Measurements from ENCODE around the gene GRID2.

The GRID2 gene

GRCh38 chr4:93396272-93396671 lies 1092.5 kb downstream of the GRID2 start:
- Histone ChIP-seq H2BK120ac (ENCODE audit: low read depth, low read length) (no peak overlapping the region), H4K91ac (ENCODE audit: low read depth, low read length, poor library complexity) (no peak overlapping the region), H3K14ac (ENCODE audit: low read length) (no peak overlapping the region), H2BK15ac (ENCODE audit: low read length) (no peak overlapping the region), H3K27ac (replicated peaks; ENCODE audit: low read length) (no peak overlapping the region), H3K79me1 (ENCODE audit: low read depth, low read length) (no peaks in the 10 kb centered on the region), H3K9me3 (replicated peaks in 1 of 2; ENCODE audit: control insufficient read depth in 2 of 2, insufficient read depth in 1 of 2, low read depth in 1 of 2, low read length in 2 of 2) (no peaks in the 10 kb centered on the region), H4K8ac (ENCODE audit: low read depth, low read length) (no peak overlapping the region), H3K27me3 (ENCODE audit: control insufficient read depth in 3 of 3, insufficient read depth in 3 of 3, low read depth in 1 of 3, low read length in 3 of 3) (no peaks in the 10 kb centered on the region), H3K9ac (ENCODE audit: low read depth, low read length, poor library complexity) (no peak overlapping the region), H2AK5ac (ENCODE audit: low read depth, low read length) (no peak overlapping the region), H3K23ac (ENCODE audit: low read depth, low read length, poor library complexity) (no peak overlapping the region), H3K36me3 (replicated peaks in 1 of 2; ENCODE audit: control insufficient read depth in 2 of 2, insufficient read depth in 2 of 2, low read length in 2 of 2) (no peaks in the 10 kb centered on the region), H2BK5ac (ENCODE audit: low read length) (no peak overlapping the region), H3K4ac (ENCODE audit: low read length) (no peak overlapping the region), H2BK12ac (ENCODE audit: low read length) (no peak overlapping the region), H3K4me2 (ENCODE audit: insufficient read depth, low read length, poor library complexity, severe bottlenecking) (no peak overlapping the region), H2AFZ (ENCODE audit: low read length) (no peak overlapping the region), H3K18ac (ENCODE audit: low read length) (no peak overlapping the region), H3K4me1 (ENCODE audit: control insufficient read depth in 2 of 2, insufficient read depth in 1 of 2, low read depth in 1 of 2, low read length in 2 of 2) (peaks cover 0 to 2% of the 10 kb centered on the region in 2 donors), H3K4me3 (ENCODE audit: low read length in 2 of 2) (no peak overlapping the region)
- no CpG with 5 or more reads among the region's 1 CpG for WGBS, 2 donors (ENCODE audit: extremely low coverage in 2 of 2, insufficient read length in 2 of 2, insufficient replicate concordance in 1 of 2)
- no peak for DNase-seq (ENCODE audit: low spot score)

- no CpG with 5 or more reads among the region's 1 CpG for WGBS, 2 donors (ENCODE audit: extremely low coverage in 2 of 2, insufficient read length in 2 of 2, insufficient replicate concordance in 1 of 2)
- Histone ChIP-seq H3K4me3 (ENCODE audit: low read length in 2 of 2) (no peak overlapping the region), H2BK120ac (ENCODE audit: low read depth, low read length) (no peak overlapping the region), H3K27me3 (ENCODE audit: control insufficient read depth in 3 of 3, insufficient read depth in 3 of 3, low read depth in 1 of 3, low read length in 3 of 3) (no peaks in the 10 kb centered on the region), H2AK5ac (ENCODE audit: low read depth, low read length) (no peak overlapping the region), H2BK5ac (ENCODE audit: low read length) (no peak overlapping the region), H3K14ac (ENCODE audit: low read length) (no peak overlapping the region), H3K4me2 (ENCODE audit: insufficient read depth, low read length, poor library complexity, severe bottlenecking) (no peak overlapping the region), H3K27ac (replicated peaks; ENCODE audit: low read length) (no peak overlapping the region), H2BK15ac (ENCODE audit: low read length) (no peak overlapping the region), H2AFZ (ENCODE audit: low read length) (no peak overlapping the region), H3K79me1 (ENCODE audit: low read depth, low read length) (no peaks in the 10 kb centered on the region), H4K8ac (ENCODE audit: low read depth, low read length) (no peak overlapping the region), H2BK12ac (ENCODE audit: low read length) (no peak overlapping the region), H3K4ac (ENCODE audit: low read length) (no peak overlapping the region), H3K4me1 (ENCODE audit: control insufficient read depth in 2 of 2, insufficient read depth in 1 of 2, low read depth in 1 of 2, low read length in 2 of 2) (peaks cover 0 to under 1% of the 10 kb centered on the region in 2 donors), H3K23ac (ENCODE audit: low read depth, low read length, poor library complexity) (no peak overlapping the region), H3K9me3 (replicated peaks in 1 of 2; ENCODE audit: control insufficient read depth in 2 of 2, insufficient read depth in 1 of 2, low read depth in 1 of 2, low read length in 2 of 2) (no peaks in the 10 kb centered on the region), H4K91ac (ENCODE audit: low read depth, low read length, poor library complexity) (no peak overlapping the region), H3K36me3 (replicated peaks in 1 of 2; ENCODE audit: control insufficient read depth in 2 of 2, insufficient read depth in 2 of 2, low read length in 2 of 2) (no peaks in the 10 kb centered on the region), H3K18ac (ENCODE audit: low read length) (no peak overlapping the region), H3K9ac (ENCODE audit: low read depth, low read length, poor library complexity) (no peak overlapping the region)
- no peak for DNase-seq (ENCODE audit: low spot score)
Observed at GRCh38 chr4:93403571-93403970, 1099.8 kb downstream of the GRID2 start.

GRCh38 chr4:93407493-93408275 lies 1103.9 kb downstream of the GRID2 start:
- no peaks in the 10 kb centered on the region for H3K79me1 ChIP-seq (ENCODE audit: low read depth, low read length)
- peaks cover 0 to 3% of the 10 kb centered on the region in 2 donors for H3K4me1 ChIP-seq (ENCODE audit: control insufficient read depth in 2 of 2, insufficient read depth in 1 of 2, low read depth in 1 of 2, low read length in 2 of 2)
- no CpG with 5 or more reads among the region's 8 CpGs for WGBS, 2 donors (ENCODE audit: extremely low coverage in 2 of 2, insufficient read length in 2 of 2, insufficient replicate concordance in 1 of 2)
- no peak overlapping the region for H3K4me3 ChIP-seq (ENCODE audit: low read length in 2 of 2)
- no peak overlapping the region for H2BK15ac ChIP-seq (ENCODE audit: low read length)
- DNase-seq (ENCODE audit: low spot score): no peak
- H3K9me3 ChIP-seq (replicated peaks in 1 of 2; ENCODE audit: control insufficient read depth in 2 of 2, insufficient read depth in 1 of 2, low read depth in 1 of 2, low read length in 2 of 2): no peaks in the 10 kb centered on the region
- H2AFZ ChIP-seq (ENCODE audit: low read length): no peak overlapping the region
- H2BK5ac ChIP-seq (ENCODE audit: low read length): no peak overlapping the region
- H2BK120ac ChIP-seq (ENCODE audit: low read depth, low read length): no peak overlapping the region
- no peak overlapping the region for H3K4me2 ChIP-seq (ENCODE audit: insufficient read depth, low read length, poor library complexity, severe bottlenecking)
- H3K36me3 ChIP-seq (replicated peaks in 1 of 2; ENCODE audit: control insufficient read depth in 2 of 2, insufficient read depth in 2 of 2, low read length in 2 of 2): no peaks in the 10 kb centered on the region
- H3K27me3 ChIP-seq (ENCODE audit: control insufficient read depth in 3 of 3, insufficient read depth in 3 of 3, low read depth in 1 of 3, low read length in 3 of 3): no peaks in the 10 kb centered on the region
- no peak overlapping the region for H2AK5ac ChIP-seq (ENCODE audit: low read depth, low read length)
- H3K27ac ChIP-seq (replicated peaks; ENCODE audit: low read length): no peak overlapping the region
- no peak overlapping the region for H4K8ac ChIP-seq (ENCODE audit: low read depth, low read length)
- H3K4ac ChIP-seq (ENCODE audit: low read length): no peak overlapping the region
- no peak overlapping the region for H3K9ac ChIP-seq (ENCODE audit: low read depth, low read length, poor library complexity)
- no peak overlapping the region for H2BK12ac ChIP-seq (ENCODE audit: low read length)
- no peak overlapping the region for H3K23ac ChIP-seq (ENCODE audit: low read depth, low read length, poor library complexity)
- no peak overlapping the region for H4K91ac ChIP-seq (ENCODE audit: low read depth, low read length, poor library complexity)
- no peak overlapping the region for H3K14ac ChIP-seq (ENCODE audit: low read length)
- H3K18ac ChIP-seq (ENCODE audit: low read length): no peak overlapping the region

- no peak overlapping the region for H3K27ac ChIP-seq (replicated peaks; ENCODE audit: low read length)
- no peak overlapping the region for H2BK5ac ChIP-seq (ENCODE audit: low read length)
- H4K91ac ChIP-seq (ENCODE audit: low read depth, low read length, poor library complexity): no peak overlapping the region
- H3K14ac ChIP-seq (ENCODE audit: low read length): no peak overlapping the region
- no peaks in the 10 kb centered on the region for H3K36me3 ChIP-seq (replicated peaks in 1 of 2; ENCODE audit: control insufficient read depth in 2 of 2, insufficient read depth in 2 of 2, low read length in 2 of 2)
- peak overlapping the region; percentile 25 for H2AFZ ChIP-seq (ENCODE audit: low read length)
- no peak for DNase-seq (ENCODE audit: low spot score)
- H3K18ac ChIP-seq (ENCODE audit: low read length): no peak overlapping the region
- no peak overlapping the region for H3K23ac ChIP-seq (ENCODE audit: low read depth, low read length, poor library complexity)
- H2BK15ac ChIP-seq (ENCODE audit: low read length): no peak overlapping the region
- H2AK5ac ChIP-seq (ENCODE audit: low read depth, low read length): no peak overlapping the region
- H3K4me3 ChIP-seq (ENCODE audit: low read length in 2 of 2): no peak overlapping the region
- H3K9ac ChIP-seq (ENCODE audit: low read depth, low read length, poor library complexity): no peak overlapping the region
- H3K4me2 ChIP-seq (ENCODE audit: insufficient read depth, low read length, poor library complexity, severe bottlenecking): no peak overlapping the region
- H3K27me3 ChIP-seq (ENCODE audit: control insufficient read depth in 3 of 3, insufficient read depth in 3 of 3, low read depth in 1 of 3, low read length in 3 of 3): no peaks in the 10 kb centered on the region
- H3K4me1 ChIP-seq (ENCODE audit: control insufficient read depth in 2 of 2, insufficient read depth in 1 of 2, low read depth in 1 of 2, low read length in 2 of 2): peaks cover 0 to 3% of the 10 kb centered on the region in 2 donors
- H3K4ac ChIP-seq (ENCODE audit: low read length): no peak overlapping the region
- no peaks in the 10 kb centered on the region for H3K79me1 ChIP-seq (ENCODE audit: low read depth, low read length)
- H2BK12ac ChIP-seq (ENCODE audit: low read length): no peak overlapping the region
- no peak overlapping the region for H4K8ac ChIP-seq (ENCODE audit: low read depth, low read length)
- no CpG with 5 or more reads among the region's 1 CpG for WGBS, 2 donors (ENCODE audit: extremely low coverage in 2 of 2, insufficient read length in 2 of 2, insufficient replicate concordance in 1 of 2)
- H2BK120ac ChIP-seq (ENCODE audit: low read depth, low read length): no peak overlapping the region
- no peaks in the 10 kb centered on the region for H3K9me3 ChIP-seq (replicated peaks in 1 of 2; ENCODE audit: control insufficient read depth in 2 of 2, insufficient read depth in 1 of 2, low read depth in 1 of 2, low read length in 2 of 2)
Observed at GRCh38 chr4:93409035-93409434, 1105.3 kb downstream of the GRID2 start.

All from neuronal stem cell (in vitro differentiated cells).